ENCODE results near the gene TNFSF10.

DNA sequence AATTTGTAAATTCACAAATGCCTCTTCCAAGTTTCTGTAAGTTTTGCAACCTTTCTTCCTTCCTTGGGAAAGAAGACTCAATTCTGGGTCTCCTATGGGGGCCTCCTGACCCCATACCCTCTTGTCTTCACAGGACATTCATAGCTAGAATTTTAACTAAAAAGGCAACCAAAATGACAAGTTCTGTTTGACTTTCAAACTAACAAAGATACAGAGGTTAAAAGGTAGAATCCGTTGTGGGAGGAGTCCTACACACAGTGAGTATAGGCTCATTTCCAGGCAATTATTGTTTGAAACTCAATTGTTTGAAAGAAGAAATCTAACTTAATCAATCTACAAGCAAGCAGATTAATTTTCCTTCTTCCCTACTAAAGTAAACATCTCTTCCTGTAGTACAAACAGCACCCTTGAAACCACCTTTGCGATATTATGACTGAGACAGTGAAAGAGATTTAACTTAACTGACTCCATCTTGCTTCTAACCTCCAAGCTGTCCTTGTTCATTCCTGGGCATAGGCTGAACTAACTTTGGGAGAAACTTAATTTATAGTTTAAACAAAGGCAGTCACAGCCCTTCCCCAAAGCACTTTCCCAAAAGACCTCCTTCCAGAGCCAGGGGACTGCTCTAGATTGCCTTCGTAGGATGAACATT is 14.4 kb upstream of the TNFSF10 start:
- TF ChIP-seq CTCF (IDR thresholded peaks at IDR 0.05), result no peak
- TF ChIP-seq POLR2AphosphoS5 (IDR thresholded peaks at IDR 0.05), result no peak
- no peak for TF ChIP-seq POLR2A (IDR thresholded peaks at IDR 0.05)
- TF ChIP-seq EP300 (IDR thresholded peaks at IDR 0.05), result no peak
